Ramos (cell line): Measurements from ENCODE around the gene RPS6KB1.
"Not testable (repeated sequence)": the region's sequence is repeated elsewhere in the genome, so short reads cannot be mapped to it uniquely, and the experiment has no call there.

Experiments
- in situ Hi-C: fragments of 300-500 bp; cut with MboI; formaldehyde crosslinking; loops from one replicate; pipeline ENCODE4 v1.14.3; 2022; ENCODE audit warnings: low sequenced_read_pairs; ENCODE audit not compliant: unreplicated experiment

Gene RPS6KB1

GRCh38 chr17:59892924-59893675, at the start of gene RPS6KB1, which contains the start of gene TUBD1:
Gene RPS6KB1, plus strand, starts transcription at chr17:59893121. Its CDS starts 64 bp downstream, at chr17:59893185.
Gene TUBD1, minus strand, starts transcription at chr17:59892943. Its CDS starts 1,941 bp downstream, at chr17:59891002.
- in situ Hi-C loops = no loop called here

GRCh38 chr17:59844884-59845594, 47.9 kb upstream of the RPS6KB1 start:
- in situ Hi-C loops = no loop called here

DNA sequence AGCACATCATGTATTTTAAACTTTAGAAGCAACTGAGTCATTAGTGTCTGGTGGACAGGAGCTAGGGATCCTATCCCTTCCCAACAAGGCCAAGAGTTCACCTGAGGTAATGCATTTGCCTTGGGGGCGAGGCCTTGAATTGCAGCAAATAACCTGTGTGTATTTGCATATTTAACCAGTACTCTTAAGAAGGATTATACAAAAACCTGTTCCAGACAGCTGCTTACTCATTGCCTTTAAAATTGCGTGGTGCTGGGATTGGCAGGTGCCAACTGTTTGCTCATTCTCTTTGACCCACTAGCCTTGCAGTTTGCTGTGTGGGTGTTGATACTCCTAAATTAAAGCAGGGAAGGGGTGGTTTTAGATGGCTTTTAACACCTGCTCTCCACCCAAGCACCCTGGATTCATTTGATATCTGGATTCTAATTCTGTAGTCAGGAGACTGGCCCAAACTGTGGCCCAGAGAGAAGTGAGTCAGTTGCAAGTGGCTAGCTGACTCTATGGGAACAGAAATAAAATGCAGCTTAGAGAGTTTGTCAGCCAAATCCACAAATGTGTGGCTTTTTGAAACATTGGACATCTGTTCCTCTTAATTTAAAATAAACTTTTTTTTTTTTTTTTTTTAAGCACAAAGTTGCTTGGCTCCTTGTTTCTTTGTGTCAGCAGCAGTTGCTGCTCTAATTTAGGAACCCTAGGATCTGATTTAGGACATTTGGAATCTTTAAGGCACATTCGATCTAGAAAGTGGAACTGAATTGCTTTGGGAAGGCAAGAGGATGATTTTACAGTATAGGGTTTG, 47.1 kb upstream of the RPS6KB1 start:
- in situ Hi-C loops = no loop called here

DNA sequence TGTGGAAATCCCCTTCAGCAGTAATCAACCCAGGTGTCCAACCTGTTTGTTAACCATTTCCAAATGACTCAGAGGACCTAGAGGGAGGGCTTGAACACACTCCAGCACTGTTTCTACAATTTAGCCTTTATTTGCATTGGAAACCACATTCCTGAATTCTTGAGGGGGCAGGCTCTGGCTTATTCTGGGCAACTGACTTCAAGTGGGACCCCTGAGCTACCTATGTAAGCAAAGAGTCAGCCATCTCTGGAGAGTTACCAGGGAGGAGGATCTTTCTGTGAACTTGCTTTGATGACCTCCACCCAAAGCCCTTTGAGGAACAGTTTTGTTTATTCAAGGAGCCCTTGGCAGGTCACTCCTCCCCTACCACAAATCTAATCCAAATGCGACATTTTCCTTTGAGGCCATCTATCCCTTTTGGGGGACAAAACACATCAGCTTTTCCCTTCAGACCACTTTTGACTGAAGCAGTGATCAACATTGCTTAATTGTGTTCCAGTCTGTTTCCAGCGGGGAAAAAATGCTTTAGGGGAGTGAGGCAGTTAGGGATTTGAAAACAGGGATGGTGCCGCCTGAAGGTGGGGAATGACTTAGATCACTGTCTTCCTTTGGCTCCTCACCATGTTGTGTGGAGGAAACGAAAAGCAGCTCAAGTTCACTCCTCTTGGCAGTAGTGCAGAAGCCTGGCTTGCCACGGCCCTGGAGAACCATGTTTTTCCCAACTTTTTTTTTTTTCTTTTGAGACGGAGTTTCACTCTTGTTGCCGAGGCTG, 46.3 kb upstream of the RPS6KB1 start:
- in situ Hi-C loops = no loop called here

- in situ Hi-C loops = no loop called here
Observed at GRCh38 chr17:59848385-59848668, 44.6 kb upstream of the RPS6KB1 start.

- in situ Hi-C loops = no loop called here
Observed at GRCh38 chr17:59848778-59849177, 44.1 kb upstream of the RPS6KB1 start.

GRCh38 chr17:59850311-59850710, 42.6 kb upstream of the RPS6KB1 start:
- in situ Hi-C loops = not testable (repeated sequence)

GRCh38 chr17:59851439-59852375, 41.2 kb upstream of the RPS6KB1 start:
- in situ Hi-C loops = no loop called here

- in situ Hi-C loops = not testable (repeated sequence)
Observed at GRCh38 chr17:59852847-59853167, 40.1 kb upstream of the RPS6KB1 start.

GRCh38 chr17:59853168-59853918, 39.6 kb upstream of the RPS6KB1 start:
- in situ Hi-C loops = no loop called here

GRCh38 chr17:59853919-59854729, 38.8 kb upstream of the RPS6KB1 start:
- in situ Hi-C loops = not testable (repeated sequence)

- in situ Hi-C loops = no loop called here
Observed at GRCh38 chr17:59856859-59857794, 35.8 kb upstream of the RPS6KB1 start.

DNA sequence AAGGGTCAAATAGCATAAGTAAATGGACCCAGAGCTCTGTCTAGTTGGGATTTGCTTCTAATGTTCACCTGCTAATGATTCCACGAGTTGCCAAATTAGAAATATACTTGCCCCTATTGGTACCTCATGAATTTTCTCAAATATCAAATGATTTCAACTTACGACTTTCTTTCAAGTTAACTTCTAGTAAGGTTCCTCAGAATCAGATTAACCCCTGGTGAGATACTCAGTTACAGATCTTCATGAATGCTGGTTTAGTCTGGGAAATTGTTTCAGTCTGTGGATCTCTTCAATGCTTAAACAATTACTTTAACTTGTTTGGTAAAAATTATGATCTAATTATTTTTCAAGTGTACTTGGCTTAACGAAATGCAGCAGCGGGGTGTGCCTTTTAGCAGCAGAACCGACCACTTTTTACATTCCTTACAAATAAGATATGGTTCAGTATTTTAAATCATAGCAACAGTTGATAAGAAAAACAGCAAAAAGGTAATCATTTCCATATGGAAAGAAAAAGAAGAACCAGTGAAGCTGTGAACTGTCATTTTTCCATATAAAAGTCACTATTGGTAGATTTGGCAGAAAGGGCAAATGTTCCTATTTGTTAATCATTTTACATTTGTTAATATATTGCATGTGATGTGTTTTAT, 34.6 kb upstream of the RPS6KB1 start:
- in situ Hi-C loops = no loop called here

- in situ Hi-C loops = no loop called here
Observed at GRCh38 chr17:59858932-59859331, 34.0 kb upstream of the RPS6KB1 start.

DNA sequence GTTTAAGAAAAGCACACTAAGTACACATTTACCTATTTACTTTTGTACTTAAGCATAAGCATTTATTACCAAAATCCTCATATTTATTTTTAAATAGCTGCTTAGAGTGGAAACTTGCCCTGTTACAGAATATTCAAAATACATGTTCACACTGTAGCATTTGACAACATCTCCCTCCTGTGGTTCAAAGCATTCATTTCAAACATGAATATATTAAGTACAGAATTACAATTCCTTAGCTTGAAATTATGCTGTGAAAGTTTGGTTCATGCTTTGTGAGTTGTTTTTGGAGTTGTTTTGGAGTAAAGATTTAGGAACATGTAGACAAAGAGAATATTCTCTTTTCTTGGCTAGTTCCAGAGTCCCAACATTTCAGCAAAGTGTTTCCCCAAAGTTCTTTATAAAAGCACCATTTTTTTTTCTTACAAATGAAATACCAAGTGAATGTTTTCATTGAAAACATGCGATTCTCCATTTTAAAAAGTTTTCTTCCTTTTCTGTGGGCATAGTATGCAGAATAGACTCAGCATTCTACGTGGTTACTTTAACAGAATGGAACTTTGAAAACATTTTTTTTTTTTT, 33.4 kb upstream of the RPS6KB1 start:
- in situ Hi-C loops = no loop called here

DNA sequence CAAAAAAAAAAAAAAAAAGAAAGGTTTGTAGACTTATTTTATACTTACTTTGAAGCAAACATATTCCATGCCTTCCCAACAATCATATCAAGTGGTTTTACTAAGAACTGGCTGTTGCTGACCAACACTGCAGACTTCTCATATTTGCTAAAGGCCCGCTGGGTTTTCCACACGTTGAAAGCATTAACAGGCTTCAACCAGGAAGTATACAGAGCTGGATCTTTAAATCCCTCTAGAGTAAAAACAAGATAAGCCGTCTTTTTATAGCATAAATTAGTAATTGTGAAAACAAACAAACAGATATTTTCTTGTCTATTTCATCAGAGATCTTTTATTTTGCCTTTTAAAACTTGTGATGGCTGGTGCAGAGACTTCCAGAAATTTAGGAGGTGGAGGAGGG, 29.3 kb upstream of the RPS6KB1 start:
- in situ Hi-C loops = no loop called here
